Stimulated activated CD8-positive, alpha-beta memory T cell treated with anti-CD3 and anti-CD28 coated beads, Interleukin-12 subunit alpha, Interleukin-12 subunit beta, amount 100 ng/mL, for 4 hours (primary cell): ENCODE measurements around the gene AKAP13.

Experiments used
- DNase-seq: peaks from one replicate; pipeline ENCODE4 v3.0.0-alpha.2; 2020; ENCODE audit warnings: low read depth

Gene AKAP13

GRCh38 chr15:85383470-85384148 lies 3.2 kb downstream of the AKAP13 start:
- no peak for DNase-seq

- DNase-seq: no peak
Observed at GRCh38 chr15:85386261-85386660, 5.9 kb downstream of the AKAP13 start.

GRCh38 chr15:85388566-85389305 lies 8.3 kb downstream of the AKAP13 start:
- DNase-seq: no peak

GRCh38 chr15:85389306-85389650 lies 8.9 kb downstream of the AKAP13 start:
- DNase-seq: no peak

GRCh38 chr15:85389772-85390171 lies 9.4 kb downstream of the AKAP13 start:
- no peak for DNase-seq

GRCh38 chr15:85393210-85393609 lies 12.8 kb downstream of the AKAP13 start:
- DNase-seq: no peak

- no peak for DNase-seq
Observed at GRCh38 chr15:85394554-85395333, 14.3 kb downstream of the AKAP13 start.

GRCh38 chr15:85396554-85396953 lies 16.2 kb downstream of the AKAP13 start:
- DNase-seq: no peak

- DNase-seq: no peak
Observed at GRCh38 chr15:85397151-85397550, 16.7 kb downstream of the AKAP13 start.

GRCh38 chr15:85397926-85398325 lies 17.5 kb downstream of the AKAP13 start:
- DNase-seq: no peak

- no peak for DNase-seq
Observed at GRCh38 chr15:85398822-85399221, 18.4 kb downstream of the AKAP13 start.

- DNase-seq: no peak
Observed at GRCh38 chr15:85399627-85400026, 19.2 kb downstream of the AKAP13 start.

- DNase-seq: no peak
Observed at GRCh38 chr15:85400606-85401005, 20.2 kb downstream of the AKAP13 start.

GRCh38 chr15:85401108-85401774 lies 20.8 kb downstream of the AKAP13 start:
- DNase-seq: no peak

GRCh38 chr15:85402195-85402881 lies 21.9 kb downstream of the AKAP13 start:
- no peak for DNase-seq

- DNase-seq: no peak
Observed at GRCh38 chr15:85403745-85404144, 23.3 kb downstream of the AKAP13 start.

GRCh38 chr15:85404176-85404917 lies 23.9 kb downstream of the AKAP13 start:
- DNase-seq: no peak

GRCh38 chr15:85404918-85405866 lies 24.8 kb downstream of the AKAP13 start:
- DNase-seq: no peak

GRCh38 chr15:85406916-85407315 lies 26.5 kb downstream of the AKAP13 start:
- no peak for DNase-seq
